Neural cell (in vitro differentiated cells): ENCODE measurements around the gene CACTIN. TPM values are rescaled to one million over a fixed set of nuclear protein-coding genes. Genes with fewer than 3 reads are reported as not detected.

Experiments used
- H2AFZ ChIP-seq: fragments of 200-600, 300-800 bp; sonication (generic), shearing (Covaris generic); 2 replicates; pipeline ENCODE4 v1.6.0; 2014; ENCODE audit warnings: low read depth, mild to moderate bottlenecking, antibody characterized with exemption, low read length, moderate library complexity
- H3F3A ChIP-seq: fragments of 200-600 bp; shearing (Covaris generic); 2 replicates; pipeline ENCODE4 v1.6.1; 2016; ENCODE audit warnings: mild to moderate bottlenecking, moderate library complexity, mixed read lengths, antibody characterized with exemption, low read length; ENCODE audit not compliant: insufficient read depth, poor library complexity, severe bottlenecking
- H3K27ac ChIP-seq: fragments of 200-600, 300-800 bp; sonication (generic), shearing (Covaris generic); 2 replicates; pipeline ENCODE4 v1.5.1; 2014; ENCODE audit warnings: mild to moderate bottlenecking, low read length, moderate library complexity
- H3K27me3 ChIP-seq: fragments of 300-800, 200-600 bp; sonication (generic), shearing (Covaris generic); 2 replicates; pipeline ENCODE4 v1.6.0; 2014; ENCODE audit warnings: mild to moderate bottlenecking, low read depth, low read length, moderate library complexity; ENCODE audit not compliant: insufficient read depth
- H3K36me3 ChIP-seq: fragments of 300-800, 200-600 bp; sonication (generic), shearing (Covaris generic); 2 replicates; pipeline ENCODE4 v1.5.1; 2014; ENCODE audit warnings: mild to moderate bottlenecking, antibody characterized with exemption, low read length, moderate library complexity; ENCODE audit not compliant: insufficient read depth
- H3K4me2 ChIP-seq: fragments of 300-800, 200-600 bp; sonication (generic), shearing (Covaris generic); 2 replicates; pipeline ENCODE4 v1.6.0; 2014; ENCODE audit warnings: mild to moderate bottlenecking, low read length
- H3K4me3 ChIP-seq: fragments of 300-800, 200-600 bp; sonication (generic), shearing (Covaris generic); 2 replicates; pipeline ENCODE4 v1.5.1; 2014; ENCODE audit warnings: mild to moderate bottlenecking, low read length, moderate library complexity
- H3K79me2 ChIP-seq: fragments of 200-600 bp; shearing (Covaris generic); replicated peaks from 2 replicates; pipeline ENCODE4 v1.6.0; 2014; ENCODE audit warnings: mild to moderate bottlenecking, low read length, moderate library complexity; ENCODE audit not compliant: insufficient read depth
- H3K9ac ChIP-seq: fragments of 300-800, 200-600 bp; sonication (generic), shearing (Covaris generic); 2 replicates; pipeline ENCODE4 v1.6.1; 2016; ENCODE audit warnings: mild to moderate bottlenecking, low read length, mixed read lengths
- H3K9me2 ChIP-seq: fragments of 200-600 bp; shearing (Covaris generic); 2 replicates; pipeline ENCODE4 v1.6.1; 2016; ENCODE audit warnings: mild to moderate bottlenecking, low read length, mixed read lengths; ENCODE audit not compliant: insufficient read depth
- H3K9me3 ChIP-seq: fragments of 200-600, 300-800 bp; sonication (generic), shearing (Covaris generic); 2 replicates; pipeline ENCODE4 v1.6.1; 2016; ENCODE audit warnings: mild to moderate bottlenecking, mixed run types, low read length, moderate library complexity, mixed read lengths
- H4K20me1 ChIP-seq: fragments of 200-600 bp; shearing (Covaris generic); 2 replicates; pipeline ENCODE4 v1.6.1; 2016; ENCODE audit warnings: mild to moderate bottlenecking, mixed run types; ENCODE audit not compliant: insufficient read depth
- CTCF ChIP-seq: fragments of 450-650 bp; IDR thresholded peaks from 2 replicates; pipeline ENCODE4 v1.5.1; 2014; ENCODE audit warnings: antibody characterized with exemption, mild to moderate bottlenecking, moderate library complexity; ENCODE audit not compliant: poor library complexity, severe bottlenecking
- EP300 ChIP-seq: fragments of 450-650 bp; conservative IDR thresholded peaks from 2 replicates; pipeline ENCODE4 v1.6.1; 2014; ENCODE audit warnings: antibody characterized with exemption, mild to moderate bottlenecking, moderate library complexity; ENCODE audit not compliant: poor library complexity, severe bottlenecking
- EZH2 ChIP-seq: fragments of 200-600, 300-800 bp; shearing (Covaris generic), sonication (generic); IDR thresholded peaks from 2 replicates; pipeline ENCODE4 v1.6.1; 2014; ENCODE audit warnings: antibody characterized with exemption, low read length, borderline replicate concordance, mild to moderate bottlenecking; ENCODE audit not compliant: insufficient read depth, poor library complexity, severe bottlenecking
- MXI1 ChIP-seq: fragments of 450-650 bp; conservative IDR thresholded peaks from 2 replicates; pipeline ENCODE4 v1.6.1; 2014; ENCODE audit warnings: antibody characterized with exemption, mild to moderate bottlenecking; ENCODE audit not compliant: poor library complexity, severe bottlenecking
- POLR2AphosphoS5 ChIP-seq: IDR thresholded peaks from 2 replicates; pipeline ENCODE4 v1.6.1; 2012
- RAD21 ChIP-seq: fragments of 450-650 bp; conservative IDR thresholded peaks from 2 replicates; pipeline ENCODE4 v1.6.1; 2014; ENCODE audit warnings: antibody characterized with exemption, mild to moderate bottlenecking, moderate library complexity
- REST ChIP-seq: IDR thresholded peaks from 2 replicates; pipeline ENCODE4 v1.6.1; 2012; ENCODE audit warnings: borderline replicate concordance
- SMC3 ChIP-seq: fragments of 450-650 bp; conservative IDR thresholded peaks from 2 replicates; pipeline ENCODE4 v1.6.1; 2014; ENCODE audit warnings: antibody characterized with exemption, mild to moderate bottlenecking, moderate library complexity; ENCODE audit not compliant: poor library complexity
- TAF1 ChIP-seq: IDR thresholded peaks from 2 replicates; pipeline ENCODE4 v1.6.1; 2012; ENCODE audit warnings: low read depth
- polyA plus RNA-seq: library from polyadenylated mRNA; depleted of rRNA; stranded (reverse); fragments of >200 nt; gene quantifications from 2 replicates; pipeline ENCODE4 v1.2.3, GENCODE V29; 2014

Gene CACTIN
- polyA plus RNA-seq, 1 donor from 2014 or later, result 21.4 TPM

- Histone ChIP-seq H3K27me3 (peaks cover 21% of the 10 kb centered on the region), H3K79me2 (no peaks in the 10 kb centered on the region), H3K36me3 (no peaks in the 10 kb centered on the region), H3K9ac (no peak overlapping the region), H2AFZ (no peak overlapping the region), H3K9me2 (no peaks in the 10 kb centered on the region), H3K9me3 (no peaks in the 10 kb centered on the region), H3K27ac (no peak overlapping the region), H4K20me1 (no peaks in the 10 kb centered on the region), H3F3A (no peaks in the 10 kb centered on the region), H3K4me2 (no peak overlapping the region), H3K4me3 (no peak overlapping the region)
- TF ChIP-seq CTCF (no peak), TAF1 (no peak), REST (no peak), EP300 (no peak)
Measured at GRCh38 chr19:3586127-3586626, 40.4 kb downstream of the CACTIN start.

- Histone ChIP-seq H3K4me2 (no peak within 1 kb of the TSS), H3K4me3 (no peak within 1 kb of the TSS), H3K27me3 (peaks cover 21% of the 10 kb centered on the region), H3F3A (no peaks in the 10 kb centered on the region), H3K36me3 (no peaks in the 10 kb centered on the region), H4K20me1 (no peaks in the 10 kb centered on the region), H3K9ac (no peak within 1 kb of the TSS), H3K27ac (no peak within 1 kb of the TSS), H3K79me2 (no peaks in the 10 kb centered on the region), H3K9me2 (no peaks in the 10 kb centered on the region), H3K9me3 (no peaks in the 10 kb centered on the region), H2AFZ (no peak within 1 kb of the TSS)
- TF ChIP-seq EZH2 (no peak), REST (no peak), EP300 (no peak), TAF1 (no peak), RAD21 (no peak), SMC3 (no peak), CTCF (no peak), POLR2AphosphoS5 (no peak), MXI1 (no peak)
Measured at GRCh38 chr19:3585301-3586126, 41.1 kb downstream of the CACTIN start, which contains the start of gene GIPC3. GIPC3 (plus strand) TSS chr19:3585478; CDS start chr19:3585598, 120 bp downstream.
